ENCODE results near the gene A1CF.
"Not testable (repeated sequence)": the region's sequence is repeated elsewhere in the genome, so short reads cannot be mapped to it uniquely, and the experiment has no call there.

Gene A1CF

GRCh38 chr10:50885097-50885859 is at the start of gene A1CF:
Gene A1CF, minus strand, starts transcription at chr10:50885627. Its CDS starts 25,687 bp downstream, at chr10:50859940.
- DNase-seq (ENCODE audit: insufficient read length, low spot score) (no peak), FAIRE-seq (no peak)
- no peak for TF ChIP-seq CTCF (IDR thresholded peaks at IDR 0.05; ENCODE audit: insufficient read depth, missing control alignments)

DNA sequence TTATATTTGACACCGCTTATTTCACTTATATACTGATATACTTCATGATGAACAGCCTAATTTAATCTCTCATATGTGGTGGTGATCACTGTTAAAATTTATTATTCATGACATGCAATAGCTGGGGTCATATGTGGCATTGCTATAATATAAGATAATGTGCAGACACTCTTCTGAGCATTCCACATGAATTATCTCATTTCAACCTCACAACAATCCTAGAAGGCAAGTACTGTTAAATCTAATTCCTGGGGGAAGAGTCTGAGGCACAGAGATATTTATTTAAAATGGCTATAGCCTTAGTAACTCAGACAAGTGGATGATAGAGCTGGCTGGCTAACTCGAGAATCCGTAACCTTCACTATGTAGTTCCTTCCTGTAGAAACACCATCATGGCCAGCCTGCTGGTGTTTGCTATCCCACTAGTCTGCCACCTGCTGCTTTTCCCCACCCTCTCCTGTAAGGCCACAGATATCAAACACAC is 46.6 kb upstream of the A1CF start:
- DNase-seq (ENCODE audit: insufficient read length, low spot score) (no peak), FAIRE-seq (no peak)
- TF ChIP-seq CTCF (IDR thresholded peaks at IDR 0.05; ENCODE audit: insufficient read depth, missing control alignments) = no peak

DNA sequence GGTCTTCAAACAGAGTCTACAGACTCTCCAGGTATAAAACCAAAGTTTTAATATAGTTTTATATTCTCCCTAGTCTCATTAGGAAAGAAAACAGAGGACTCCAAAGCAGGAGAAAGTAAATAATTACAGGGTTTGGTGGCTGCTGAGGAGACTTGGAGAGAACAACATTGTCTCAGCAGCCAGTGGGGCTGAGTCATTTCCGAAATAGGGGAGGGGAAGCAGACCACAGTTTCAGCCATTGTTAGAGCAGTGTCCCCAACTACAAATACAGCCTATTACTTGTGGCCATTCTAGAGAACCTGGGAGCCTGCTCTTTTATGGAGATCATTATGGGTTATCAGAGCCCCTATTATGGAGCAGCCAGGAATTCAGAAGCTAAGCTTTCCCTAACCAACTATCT is 44.2 kb upstream of the A1CF start:
- no peak for TF ChIP-seq CTCF (IDR thresholded peaks at IDR 0.05; ENCODE audit: insufficient read depth, missing control alignments)
- FAIRE-seq (no peak), DNase-seq (ENCODE audit: insufficient read length, low spot score) (no peak)

DNA sequence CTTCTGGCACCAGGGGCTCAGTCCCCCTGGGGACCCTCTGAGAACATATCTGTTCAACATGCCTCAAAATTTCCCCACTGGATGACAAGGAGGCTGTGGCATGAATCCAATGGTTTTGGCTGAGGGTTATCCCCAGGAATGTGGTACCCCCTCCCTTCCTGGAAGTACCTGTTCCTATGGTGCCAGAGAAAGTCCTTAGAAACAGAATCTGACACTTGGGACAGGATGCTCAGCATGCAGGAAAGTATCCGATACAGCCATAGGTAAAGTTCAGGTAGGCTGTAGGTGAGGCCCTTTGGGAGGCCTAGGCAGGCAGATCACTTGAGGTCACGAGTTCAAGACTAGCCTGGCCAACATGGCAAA is 42.7 kb upstream of the A1CF start:
- FAIRE-seq (no peak), DNase-seq (ENCODE audit: insufficient read length, low spot score) (no peak)

DNA sequence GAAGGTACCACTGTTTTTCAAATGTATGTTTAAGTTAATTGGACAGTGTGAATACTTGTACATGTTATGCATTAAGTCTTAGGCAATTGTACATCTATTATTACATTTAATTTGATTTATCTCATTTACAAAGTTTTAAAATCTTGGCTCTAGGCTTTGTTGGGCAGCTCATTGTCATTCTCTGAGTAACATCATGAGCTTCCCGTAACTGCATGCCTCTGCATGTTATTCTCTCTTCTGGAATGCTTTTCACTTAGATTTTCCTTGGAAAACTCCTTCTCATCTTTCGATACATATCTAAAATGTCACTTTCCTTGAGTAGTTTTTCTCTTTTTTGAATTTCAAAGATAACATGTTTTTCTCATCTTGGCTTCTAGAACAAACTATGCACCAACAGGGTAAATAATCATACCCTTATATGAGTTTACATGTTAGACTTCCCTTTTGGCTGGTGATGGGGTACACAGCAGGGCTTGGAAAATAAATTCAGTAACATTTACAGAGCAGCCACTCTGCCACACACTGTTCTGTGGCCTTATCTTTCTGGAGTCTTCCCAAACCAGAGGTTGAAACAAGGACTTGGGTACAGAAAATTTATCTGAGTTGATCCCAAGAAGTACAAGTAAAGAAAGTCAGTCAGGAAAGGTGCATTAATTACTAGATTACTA is 42.2 kb upstream of the A1CF start:
- no peak for TF ChIP-seq CTCF (IDR thresholded peaks at IDR 0.05; ENCODE audit: insufficient read depth, missing control alignments)
- DNase-seq (ENCODE audit: insufficient read length, low spot score) (no peak), FAIRE-seq (no peak)

More for the DNA sequence above, 42.7 kb upstream of the A1CF start:
- TF ChIP-seq CTCF (IDR thresholded peaks at IDR 0.05; ENCODE audit: insufficient read depth, missing control alignments) = no peak

GRCh38 chr10:50923471-50923870 is 38.0 kb upstream of the A1CF start:
- not testable (repeated sequence) for FAIRE-seq; DNase-seq (ENCODE audit: insufficient read length, low spot score)

GRCh38 chr10:50919010-50919409 is 33.6 kb upstream of the A1CF start:
- FAIRE-seq (no peak), DNase-seq (ENCODE audit: insufficient read length, low spot score) (no peak)
- no peak for TF ChIP-seq CTCF (IDR thresholded peaks at IDR 0.05; ENCODE audit: insufficient read depth, missing control alignments)

Measured in D721Med (cell line).